Measurements from ENCODE around the gene NPW.

Gene NPW

GRCh38 chr16:2037115-2037514 lies 17.5 kb downstream of the NPW start:
- DNase-seq: no peak

- no peak for DNase-seq
These were observed 18.2 kb downstream of the NPW start for GRCh38 chr16:2037647-2038381.

- no peak for DNase-seq
These were observed 19.0 kb downstream of the NPW start for GRCh38 chr16:2038382-2039231.

GRCh38 chr16:2039274-2040031 lies 19.9 kb downstream of the NPW start:
- DNase-seq: no peak

GRCh38 chr16:2040041-2040786 lies 20.6 kb downstream of the NPW start:
- DNase-seq: no peak

GRCh38 chr16:2040787-2041522 lies 21.4 kb downstream of the NPW start:
- DNase-seq: no peak

- DNase-seq: peak; percentile 29
These were observed 22.8 kb downstream of the NPW start for GRCh38 chr16:2042171-2042985.

GRCh38 chr16:2042986-2043666 lies 23.5 kb downstream of the NPW start:
- no peak for DNase-seq

GRCh38 chr16:2043667-2044451 lies 24.3 kb downstream of the NPW start:
- DNase-seq: no peak

GRCh38 chr16:2044541-2044940 lies 25.0 kb downstream of the NPW start:
- DNase-seq: no peak

GRCh38 chr16:2045965-2046892 lies 26.6 kb downstream of the NPW start:
- DNase-seq: no peak

GRCh38 chr16:2046893-2047329 lies 27.3 kb downstream of the NPW start:
- DNase-seq: no peak

- peak; percentile 73 for DNase-seq
These were observed 27.9 kb downstream of the NPW start, which contains the start of the genes NTHL1 and TSC2 for GRCh38 chr16:2047330-2048115. Gene NTHL1 (minus strand): TSS chr16:2047834. CDS start chr16:2047823, 11 bp downstream. Gene TSC2 (plus strand): TSS chr16:2047985. CDS start chr16:2048616, 631 bp downstream.

GRCh38 chr16:2048116-2048543 lies 28.5 kb downstream of the NPW start:
- DNase-seq: no peak

- DNase-seq: no peak
These were observed 33.6 kb downstream of the NPW start for GRCh38 chr16:2053211-2053610.

GRCh38 chr16:2053897-2054296 lies 34.3 kb downstream of the NPW start:
- DNase-seq: no peak

GRCh38 chr16:2054543-2055245 lies 35.1 kb downstream of the NPW start:
- peak; percentile 86 for DNase-seq

All from NCI-H1105 (cell line).